OCI-LY7 (cell line): Measurements from ENCODE around the gene AGGF1. TPM values are rescaled to one million over a fixed set of nuclear protein-coding genes. Genes with fewer than 3 reads are reported as not detected.
A peak's percentile ranks its signal among the peaks of the same experiment; 100 is the strongest.

Experiments
- BruUV-seq: library from RNA; stranded (reverse); fragments of 400-500 nt; replicated peaks from 2 replicates; lab custom pipeline; 2021; lab: Mats Ljungman, UMichigan
- CTCF ChIA-PET: fragments of 300-600 bp; sonication (Branson Sonifier 250); formaldehyde crosslinking; loops from one replicate; lab custom pipeline; 2022; ENCODE audit warnings: antibody characterized with exemption; ENCODE audit not compliant: unreplicated experiment; lab: Charles Lee
- POLR2A ChIA-PET: fragments of 300-600 bp; sonication (Branson Sonifier 250); formaldehyde crosslinking; loops from one replicate; lab custom pipeline; 2022; ENCODE audit warnings: antibody characterized with exemption; lab: Charles Lee
- DNase-seq: peaks from one replicate; pipeline ENCODE4 v3.0.0-alpha.2; 2015; ENCODE audit warnings: low spot score
- H2AFZ ChIP-seq: fragments of 200-600 bp; sonication (generic), shearing (Covaris generic); 2 replicates; pipeline ENCODE4 v1.6.1; 2014; ENCODE audit warnings: mild to moderate bottlenecking, antibody characterized with exemption, low read length, moderate library complexity
- H3K27ac ChIP-seq: fragments of 200-600 bp; sonication (generic); 2 replicates; pipeline ENCODE4 v1.5.1; 2014; ENCODE audit warnings: mixed run types, low read depth, mild to moderate bottlenecking, moderate library complexity, low read length, inconsistent platforms; ENCODE audit not compliant: poor library complexity, severe bottlenecking
- H3K36me3 ChIP-seq: fragments of 200-600 bp; sonication (generic); 2 replicates; pipeline ENCODE4 v1.6.1; 2014; ENCODE audit warnings: mild to moderate bottlenecking, antibody characterized with exemption, low read length, moderate library complexity, mixed read lengths; ENCODE audit not compliant: insufficient read depth
- H3K4me1 ChIP-seq: fragments of 200-600 bp; sonication (generic); 2 replicates; pipeline ENCODE4 v1.5.1; 2014; ENCODE audit warnings: mild to moderate bottlenecking, low read length; ENCODE audit not compliant: insufficient read depth, poor library complexity, severe bottlenecking
- H3K4me2 ChIP-seq: fragments of 200-600 bp; sonication (generic); 2 replicates; pipeline ENCODE4 v1.6.1; 2014; ENCODE audit warnings: mild to moderate bottlenecking, low read length
- H3K4me3 ChIP-seq: fragments of 200-600 bp; sonication (generic); 2 replicates; pipeline ENCODE4 v1.5.1; 2014; ENCODE audit warnings: mild to moderate bottlenecking, low read depth, low read length; ENCODE audit not compliant: poor library complexity, severe bottlenecking
- H3K79me2 ChIP-seq: fragments of 200-600 bp; sonication (generic); 2 replicates; pipeline ENCODE4 v1.6.1; 2016; ENCODE audit warnings: low read depth, mild to moderate bottlenecking, low read length, moderate library complexity, mixed read lengths; ENCODE audit not compliant: insufficient read depth
- H3K9me2 ChIP-seq: fragments of 200-600 bp; sonication (generic); 2 replicates; pipeline ENCODE4 v1.6.1; 2016; ENCODE audit warnings: mild to moderate bottlenecking, low read length, mixed read lengths; ENCODE audit not compliant: insufficient read depth
- H3K9me3 ChIP-seq: fragments of 200-600 bp; sonication (generic); 2 replicates; pipeline ENCODE4 v1.6.1; 2014; ENCODE audit warnings: mild to moderate bottlenecking, mixed run types, low read length, mixed read lengths
- H4K20me1 ChIP-seq: fragments of 200-600 bp; sonication (generic); 2 replicates; pipeline ENCODE4 v1.6.1; 2014; ENCODE audit warnings: mild to moderate bottlenecking, antibody characterized with exemption, low read length, moderate library complexity, mixed read lengths; ENCODE audit not compliant: insufficient read depth
- EZH2phosphoT487 ChIP-seq: fragments of 200-600 bp; sonication (generic); IDR thresholded peaks from 2 replicates; pipeline ENCODE4 v1.6.1; 2018; ENCODE audit warnings: low read depth, borderline replicate concordance, mild to moderate bottlenecking, mixed run types, antibody characterized with exemption, low read length, moderate library complexity, mixed read lengths
- intact Hi-C: fragments of 100-400 bp; cut with micrococcal nuclease; formaldehyde crosslinking; loops from one replicate; pipeline ENCODE4 v1.10.0; 2022; ENCODE audit not compliant: unreplicated experiment
- total RNA-seq, 2 experiments: library from RNA; depleted of rRNA in 1 of 2; stranded (reverse); fragments of >200 nt in 1 of 2; shearing (Covaris generic) in 1 of 2; gene quantifications; 2 replicates each; pipeline ENCODE4 v1.2.3, GENCODE V29; 2014 to 2022
- TF ChIP-seq, protein P1 (sequence below): fragments of 200-600 bp; sonication (generic); conservative IDR thresholded peaks from 2 replicates; pipeline ENCODE4 v1.5.1; 2014; ENCODE audit warnings: mild to moderate bottlenecking, antibody characterized with exemption, low read length, moderate library complexity, mixed read lengths

Gene AGGF1
- total RNA-seq, 2 experiments from 2014 or later, result 18.5 to 33.6 TPM

DNA sequence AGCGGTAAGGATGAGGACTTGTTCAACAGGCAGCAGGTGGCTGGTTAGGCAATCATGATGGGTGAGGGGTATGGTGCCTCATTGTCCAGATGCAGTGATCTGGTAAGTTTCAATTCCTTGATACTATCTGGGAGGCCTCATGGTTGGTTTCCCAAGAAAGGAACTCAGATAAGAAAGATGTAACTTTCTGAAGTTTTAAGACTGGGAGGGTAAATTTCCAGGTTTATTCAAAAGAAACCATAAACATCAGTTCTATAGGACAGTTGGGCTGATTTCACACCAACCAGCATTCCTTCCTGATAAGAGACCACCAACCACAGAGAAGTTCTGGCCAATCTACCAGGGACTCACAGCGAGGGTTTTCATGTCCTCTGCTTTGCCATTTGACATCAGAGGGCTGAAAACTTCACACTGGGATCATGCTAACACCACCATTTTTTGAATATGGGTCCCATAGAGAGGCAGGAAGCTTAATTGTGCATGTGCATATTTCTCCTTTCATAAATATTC, 773 bp upstream of the AGGF1 start:
- Histone ChIP-seq H2AFZ (peak overlapping the region; percentile 94), H3K9me2 (no peaks in the 10 kb centered on the region), H3K9me3 (peaks cover 26% of the 10 kb centered on the region), H3K4me1 (peaks cover 17% of the 10 kb centered on the region), H3K36me3 (peaks cover 16% of the 10 kb centered on the region), H4K20me1 (no peaks in the 10 kb centered on the region), H3K79me2 (peaks cover 13% of the 10 kb centered on the region; the same call in 1 of the 2 replicates), H3K27ac (peak overlapping the region; percentile 43), H3K4me2 (peak overlapping the region; percentile 84), H3K4me3 (peak overlapping the region; percentile 82)
- ChIA-PET CTCF (interaction anchor here (0.7 kb wide), 1 partner anchor 153 kb away, joined by 4 read pairs; no protein-coding TSS in a partner anchor), POLR2A (interaction anchor here (1.5 to 1.8 kb wide), 3 partner anchors 12 to 155 kb away, joined by 3 to 13 read pairs (median 11); no protein-coding TSS in a partner anchor)
- TF ChIP-seq, protein P1, sequence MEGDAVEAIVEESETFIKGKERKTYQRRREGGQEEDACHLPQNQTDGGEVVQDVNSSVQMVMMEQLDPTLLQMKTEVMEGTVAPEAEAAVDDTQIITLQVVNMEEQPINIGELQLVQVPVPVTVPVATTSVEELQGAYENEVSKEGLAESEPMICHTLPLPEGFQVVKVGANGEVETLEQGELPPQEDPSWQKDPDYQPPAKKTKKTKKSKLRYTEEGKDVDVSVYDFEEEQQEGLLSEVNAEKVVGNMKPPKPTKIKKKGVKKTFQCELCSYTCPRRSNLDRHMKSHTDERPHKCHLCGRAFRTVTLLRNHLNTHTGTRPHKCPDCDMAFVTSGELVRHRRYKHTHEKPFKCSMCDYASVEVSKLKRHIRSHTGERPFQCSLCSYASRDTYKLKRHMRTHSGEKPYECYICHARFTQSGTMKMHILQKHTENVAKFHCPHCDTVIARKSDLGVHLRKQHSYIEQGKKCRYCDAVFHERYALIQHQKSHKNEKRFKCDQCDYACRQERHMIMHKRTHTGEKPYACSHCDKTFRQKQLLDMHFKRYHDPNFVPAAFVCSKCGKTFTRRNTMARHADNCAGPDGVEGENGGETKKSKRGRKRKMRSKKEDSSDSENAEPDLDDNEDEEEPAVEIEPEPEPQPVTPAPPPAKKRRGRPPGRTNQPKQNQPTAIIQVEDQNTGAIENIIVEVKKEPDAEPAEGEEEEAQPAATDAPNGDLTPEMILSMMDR, result no peak
- intact Hi-C loops, result no loop called here
- no TSS peak for BruUV-seq
- DNase-seq, result peak; percentile 45

DNA sequence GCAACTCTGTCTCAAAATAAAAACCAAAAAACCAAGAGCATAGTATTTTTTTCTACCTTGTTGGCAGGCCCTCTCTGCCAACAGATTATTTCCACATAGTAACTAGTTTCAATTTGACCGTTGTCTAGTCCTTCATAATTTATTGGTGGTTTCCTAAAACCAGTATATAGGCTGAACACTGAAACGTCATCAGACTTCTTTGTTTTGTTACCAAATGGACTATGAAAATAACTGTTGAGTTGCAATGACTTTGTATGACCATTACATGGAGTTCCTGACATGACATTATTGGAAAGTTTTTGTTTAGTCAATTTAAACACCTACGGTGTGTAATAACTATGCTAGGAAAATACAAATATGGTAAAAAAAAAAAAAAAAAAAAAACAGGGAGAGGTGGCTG, 1.7 kb downstream of the AGGF1 start:
- peaks cover 40% of the 10 kb centered on the region for H3K36me3 ChIP-seq
- peak overlapping the region; percentile 82 for H3K4me3 ChIP-seq
- H3K9me2 ChIP-seq, result no peaks in the 10 kb centered on the region
- H3K4me1 ChIP-seq, result peaks cover 17% of the 10 kb centered on the region
- CTCF ChIA-PET, result no interaction called here
- peak overlapping the region; percentile 84 for H3K4me2 ChIP-seq
- BruUV-seq, result no TSS peak
- H3K27ac ChIP-seq, result no peak overlapping the region
- no peak for TF ChIP-seq EZH2phosphoT487
- TF ChIP-seq, protein P1, result no peak
- intact Hi-C loops, result no loop called here
- H3K79me2 ChIP-seq, result peaks cover 13% of the 10 kb centered on the region; the same call in 1 of the 2 replicates
- POLR2A ChIA-PET, result interaction anchor here (0.6 to 1.7 kb wide), 4 partner anchors 13 to 154 kb away, joined by 4 to 6 read pairs (median 5); no protein-coding TSS in a partner anchor
- H4K20me1 ChIP-seq, result no peaks in the 10 kb centered on the region
- peaks cover 26% of the 10 kb centered on the region for H3K9me3 ChIP-seq
- DNase-seq, result no peak
- H2AFZ ChIP-seq, result no peak overlapping the region

DNA sequence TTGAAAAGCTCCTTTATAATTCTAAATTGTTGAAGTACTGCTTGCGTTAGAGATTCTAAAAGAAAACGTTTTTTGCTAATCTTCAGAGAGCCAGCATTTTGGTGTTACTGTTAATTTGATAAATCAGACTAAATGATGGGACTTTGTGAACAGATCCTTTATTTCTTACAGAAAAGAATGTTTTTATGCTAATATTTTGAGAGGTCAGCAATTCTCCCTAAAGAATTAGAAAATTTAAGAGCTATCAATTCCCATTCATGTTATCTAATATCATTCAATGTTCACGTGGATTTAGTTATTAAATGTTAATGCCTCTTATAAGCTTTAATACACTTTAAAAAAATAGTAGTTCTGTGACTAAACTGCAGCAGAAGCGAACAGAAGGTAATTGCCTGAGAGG, 2.4 kb downstream of the AGGF1 start:
- H3K36me3 ChIP-seq, result peaks cover 48% of the 10 kb centered on the region
- H4K20me1 ChIP-seq, result no peaks in the 10 kb centered on the region
- peaks cover 23% of the 10 kb centered on the region for H3K9me3 ChIP-seq
- intact Hi-C loops, result no loop called here
- TF ChIP-seq, protein P1, result no peak
- TF ChIP-seq EZH2phosphoT487, result no peak
- no TSS peak for BruUV-seq
- peaks cover 13% of the 10 kb centered on the region; the same call in 1 of the 2 replicates for H3K79me2 ChIP-seq
- no peak overlapping the region for H3K4me3 ChIP-seq
- POLR2A ChIA-PET, result interaction anchor here (0.6 to 0.9 kb wide), 8 partner anchors 13 to 270 kb away, joined by 3 to 6 read pairs (median 3); no protein-coding TSS in a partner anchor
- CTCF ChIA-PET, result no interaction called here
- peak overlapping the region; percentile 11; the same call in 1 of the 2 replicates for H3K4me2 ChIP-seq
- H3K4me1 ChIP-seq, result peaks cover 17% of the 10 kb centered on the region
- H2AFZ ChIP-seq, result no peak overlapping the region
- DNase-seq, result no peak
- H3K9me2 ChIP-seq, result no peaks in the 10 kb centered on the region
- H3K27ac ChIP-seq, result no peak overlapping the region
